ENCODE data around the gene RAI1.

Gene RAI1

GRCh38 chr17:17826942-17827785 lies 145.9 kb downstream of the RAI1 start:
- Histone ChIP-seq H3K4me3 (no peak overlapping the region), H3K9me3 (no peaks in the 10 kb centered on the region), H3K36me3 (peaks cover 0 to 15% (median 0%) of the 10 kb centered on the region in 3 donors), H3K27me3 (no peaks in the 10 kb centered on the region), H3K4me1 (peaks cover 5 to 77% (median 38%) of the 10 kb centered on the region in 4 donors), H3K27ac (no peak overlapping the region)
- intact Hi-C loops (cut with DNase I; ENCODE audit: low total_unique reads): loop anchor here (5.0 kb wide), 1 partner anchor 1680 kb away; no protein-coding TSS in a partner anchor
- DNase-seq: no peak
- no peak for TF ChIP-seq CTCF (IDR thresholded peaks at IDR 0.05)

- Histone ChIP-seq H3K4me3 (no peak overlapping the region), H3K36me3 (peaks cover 0 to 15% (median 0%) of the 10 kb centered on the region in 3 donors), H3K4me1 (peaks cover 5 to 69% (median 30%) of the 10 kb centered on the region in 4 donors), H3K27me3 (no peaks in the 10 kb centered on the region), H3K9me3 (no peaks in the 10 kb centered on the region), H3K27ac (no peak overlapping the region)
- DNase-seq: no peak
- intact Hi-C loops (cut with DNase I; ENCODE audit: low total_unique reads): loop anchor here (5.0 kb wide), 1 partner anchor 1679 kb away; no protein-coding TSS in a partner anchor
- TF ChIP-seq CTCF (IDR thresholded peaks at IDR 0.05): no peak
Measured at GRCh38 chr17:17827826-17828621, 146.8 kb downstream of the RAI1 start.

GRCh38 chr17:17830269-17830567 lies 149.0 kb downstream of the RAI1 start:
- no peak overlapping the region for H3K27ac ChIP-seq

GRCh38 chr17:17830740-17831207 lies 149.5 kb downstream of the RAI1 start:
- no peaks in the 10 kb centered on the region for H3K27me3 ChIP-seq
- intact Hi-C loops (cut with DNase I; ENCODE audit: low total_unique reads): no loop called here
- no peaks in the 10 kb centered on the region for H3K9me3 ChIP-seq
- no peak for TF ChIP-seq CTCF (IDR thresholded peaks at IDR 0.05)
- no peak overlapping the region for H3K4me3 ChIP-seq
- H3K4me1 ChIP-seq: peaks cover 3 to 66% (median 22%) of the 10 kb centered on the region in 4 donors
- H3K27ac ChIP-seq: no peak overlapping the region
- DNase-seq: no peak
- peaks cover 0 to 15% (median 0%) of the 10 kb centered on the region in 3 donors for H3K36me3 ChIP-seq

More at GRCh38 chr17:17830269-17830567, 149.0 kb downstream of the RAI1 start:
- no peak for TF ChIP-seq CTCF (IDR thresholded peaks at IDR 0.05)
- intact Hi-C loops (cut with DNase I; ENCODE audit: low total_unique reads): no loop called here
- Histone ChIP-seq H3K27me3 (no peaks in the 10 kb centered on the region), H3K4me3 (no peak overlapping the region), H3K36me3 (peaks cover 0 to 15% (median 0%) of the 10 kb centered on the region in 3 donors), H3K4me1 (peaks cover 5 to 64% (median 20%) of the 10 kb centered on the region in 4 donors), H3K9me3 (no peaks in the 10 kb centered on the region)
- no peak for DNase-seq

GRCh38 chr17:17831208-17832031 lies 150.2 kb downstream of the RAI1 start:
- intact Hi-C loops (cut with DNase I; ENCODE audit: low total_unique reads): no loop called here
- TF ChIP-seq CTCF (IDR thresholded peaks at IDR 0.05): no peak
- H3K9me3 ChIP-seq: no peaks in the 10 kb centered on the region
- H3K4me3 ChIP-seq: no peak overlapping the region
- H3K27ac ChIP-seq: no peak overlapping the region
- no peak for DNase-seq
- H3K4me1 ChIP-seq: peaks cover 0 to 63% (median 20%) of the 10 kb centered on the region in 4 donors
- peaks cover 0 to 15% (median 0%) of the 10 kb centered on the region in 3 donors for H3K36me3 ChIP-seq
- H3K27me3 ChIP-seq: no peaks in the 10 kb centered on the region

Data from tibial artery (tissue), 4 donors.